GM19351 (cell line): ENCODE measurements around the gene LRRC31.

ENCODE experiments used
- ATAC-seq: cut with Tn5 transposase; IDR thresholded peaks from one replicate; pipeline ENCODE4 v1.9.1; 2021; ENCODE audit warnings: mild to moderate bottlenecking, moderate library complexity; ENCODE audit not compliant: unreplicated experiment

LRRC31 gene

GRCh38 chr3:169813757-169814517, 55.8 kb downstream of the LRRC31 start:
- ATAC-seq, result peak; percentile 86

GRCh38 chr3:169813278-169813677, 56.5 kb downstream of the LRRC31 start:
- no peak for ATAC-seq

DNA sequence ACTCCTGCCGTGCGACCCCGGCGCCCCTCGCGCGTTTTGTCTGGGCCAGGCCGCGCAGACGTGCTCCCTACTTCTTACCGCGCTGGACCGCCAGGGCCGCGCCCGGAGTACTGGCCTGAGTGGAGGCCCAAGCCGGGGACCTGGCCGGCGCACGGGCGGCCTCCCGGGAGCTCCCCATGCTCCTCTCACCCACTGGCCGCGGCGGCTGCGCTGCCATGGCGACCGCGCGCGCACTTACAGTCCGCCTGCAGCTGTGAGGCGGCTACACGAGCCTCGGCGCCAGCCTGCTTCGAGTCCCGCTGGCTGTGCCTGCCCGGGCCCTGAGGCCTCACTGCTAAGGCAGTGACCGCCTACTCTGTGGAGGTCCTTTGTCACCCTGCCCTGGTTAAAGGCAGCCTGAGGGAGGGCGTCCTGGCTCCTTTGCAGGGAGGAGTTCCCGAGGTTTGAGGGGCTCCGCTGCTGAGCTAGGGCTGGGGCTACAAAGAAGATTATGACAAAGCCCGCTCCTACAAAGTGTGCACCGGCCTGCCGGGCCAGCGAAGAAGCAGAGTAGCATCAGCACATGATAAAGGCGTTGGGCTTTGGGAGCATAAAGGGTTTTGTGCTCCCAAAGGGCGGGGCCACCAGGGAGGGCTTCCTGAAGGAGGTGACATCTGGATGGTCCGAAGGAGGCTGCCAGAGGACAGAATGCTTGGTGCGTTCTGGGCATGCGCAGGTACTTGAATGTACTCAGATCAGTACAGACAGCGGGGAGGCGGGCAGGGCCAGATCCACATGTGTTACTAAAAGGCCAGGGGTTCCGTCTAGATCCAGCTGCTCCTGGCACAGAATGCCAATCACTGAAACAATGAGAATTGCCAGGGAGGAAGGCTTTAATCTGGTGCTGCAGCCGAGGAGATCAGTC, 57.2 kb downstream of the LRRC31 start, which contains the start of the genes LRRC34 and LRRIQ4:
Gene LRRC34, minus strand, starts transcription at position 573 of the 904 bp plus-strand sequence. Its CDS starts 356 bp downstream, at position 217.
Gene LRRIQ4, plus strand, starts transcription at position 539 of the 904 bp plus-strand sequence. CDS start 9,052 bp downstream, outside the sequence.
- peak; percentile 62 for ATAC-seq

DNA sequence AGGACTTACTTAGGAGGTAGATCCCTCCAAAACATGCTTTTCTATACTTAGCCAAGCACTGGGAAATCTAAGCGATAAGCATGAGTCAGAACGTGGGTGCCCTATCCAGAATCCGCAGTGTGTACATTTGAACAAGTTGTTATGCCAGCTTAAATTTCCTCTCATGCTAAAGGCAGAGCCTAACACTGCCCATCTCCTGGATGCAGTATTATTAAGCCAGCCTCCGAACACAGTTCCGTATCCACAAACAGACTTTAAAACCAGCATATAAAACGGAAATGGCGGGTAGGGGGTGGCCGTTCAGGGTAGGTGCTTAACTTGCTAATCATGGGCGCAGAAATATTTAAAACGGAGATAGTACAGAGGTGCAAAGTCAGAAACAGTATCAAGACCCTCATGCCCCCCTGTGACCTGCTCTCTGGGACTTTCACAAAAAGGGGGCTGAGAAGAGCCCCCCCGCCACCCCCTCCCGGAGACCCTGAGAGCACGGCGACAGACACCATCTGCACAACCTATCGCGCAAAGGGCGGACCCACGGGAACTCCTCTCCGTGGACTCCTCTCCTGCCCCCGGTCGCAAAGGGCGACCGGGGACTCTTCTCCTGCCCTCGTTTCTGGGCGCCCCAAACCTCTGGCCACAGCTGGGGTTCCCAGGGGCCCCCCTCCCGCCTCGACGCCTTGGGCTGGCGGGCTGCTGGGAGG, 58.0 kb downstream of the LRRC31 start:
- ATAC-seq, result peak; percentile 9

- no peak for ATAC-seq
These were observed 60.4 kb downstream of the LRRC31 start for GRCh38 chr3:169809230-169809795.

- no peak for ATAC-seq
These were observed 65.1 kb downstream of the LRRC31 start for GRCh38 chr3:169804681-169805080.

GRCh38 chr3:169792359-169792758, 77.4 kb downstream of the LRRC31 start:
- no peak for ATAC-seq

DNA sequence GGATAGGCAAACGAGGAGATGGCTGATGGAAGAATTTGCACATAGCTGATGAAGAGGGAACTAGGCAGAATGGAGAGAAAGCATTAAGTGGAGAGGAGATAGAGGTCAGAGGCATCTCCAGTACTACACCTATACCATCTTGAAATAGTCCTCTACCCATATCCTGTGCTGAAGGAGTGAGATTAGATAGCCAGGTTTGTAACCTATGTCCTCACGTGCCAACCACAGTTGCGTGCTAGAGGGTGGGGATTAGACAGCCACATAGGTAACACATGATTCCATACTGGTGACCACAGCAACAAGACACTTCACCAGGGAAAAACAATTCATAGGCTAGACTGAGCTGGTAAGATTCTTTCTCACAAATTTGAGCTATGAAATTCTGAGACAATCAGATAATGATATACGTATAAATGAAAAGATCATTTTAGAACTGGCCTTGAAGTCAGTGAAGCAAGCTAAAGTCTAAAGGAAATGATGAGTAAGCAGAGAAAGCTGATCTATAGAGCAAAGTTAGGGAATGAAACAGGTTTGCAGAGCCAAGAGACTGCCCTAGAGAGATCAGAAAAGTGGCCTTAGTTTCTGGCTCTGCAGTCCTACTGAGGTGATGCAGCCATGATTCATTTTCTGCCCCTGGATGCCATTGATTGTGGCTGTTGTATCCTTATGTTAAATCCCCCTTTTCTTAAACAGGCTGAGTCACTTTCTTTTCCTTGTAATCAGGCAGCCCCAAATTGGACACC, 78.9 kb downstream of the LRRC31 start:
- ATAC-seq, result no peak

- ATAC-seq, result no peak
These were observed 79.5 kb downstream of the LRRC31 start for GRCh38 chr3:169790219-169790618.
